Sigmoid colon (tissue), 7 donors: Measurements from ENCODE around the gene VSTM2L. TPM values are rescaled to one million over a fixed set of nuclear protein-coding genes. Genes with fewer than 3 reads are reported as not detected.

ENCODE experiments used
- DNase-seq: peaks from one replicate; pipeline ENCODE4 v3.0.0-alpha.2; 2019
- H3K27ac ChIP-seq, 4 donors: fragments of 200-600 bp; sonication (generic); one replicate each; pipeline ENCODE4 v1.5.1; 2016 to 2019; ENCODE audit warnings: mild to moderate bottlenecking in 1 of 4
- H3K27me3 ChIP-seq, 3 donors: fragments of 200-600 bp; sonication (generic); one replicate each; pipeline ENCODE4 v1.5.1; 2019; ENCODE audit warnings: mild to moderate bottlenecking in 1 of 3
- H3K36me3 ChIP-seq, 4 donors: fragments of 200-600 bp; sonication (generic); one replicate each; pipeline ENCODE4 v1.5.1; 2016 to 2019
- H3K4me1 ChIP-seq, 4 donors: fragments of 200-600 bp; sonication (generic); one replicate each; pipeline ENCODE4 v1.5.1; 2017 to 2019
- H3K4me3 ChIP-seq, 4 donors: fragments of 200-600 bp; sonication (generic); one replicate each; pipeline ENCODE4 v1.5.1; 2017 to 2019; ENCODE audit warnings: mild to moderate bottlenecking in 2 of 4, moderate library complexity in 1 of 4
- H3K9me3 ChIP-seq, 4 donors: fragments of 200-600 bp in 3 of 4; sonication (generic) in 3 of 4; one replicate each; pipeline versions ENCODE4 v1.5.1 to v1.6.1; 2013 to 2019
- EP300 ChIP-seq, 4 donors: sonication (generic); formaldehyde crosslinking; IDR thresholded peaks; one replicate each; pipeline ENCODE4 v1.6.1; 2017; ENCODE audit warnings: antibody characterized with exemption in 4 of 4
- POLR2A ChIP-seq, 2 donors: fragments of 450-650 bp; IDR thresholded peaks; one replicate each; pipeline ENCODE4 v1.6.1; 2016; ENCODE audit warnings: antibody characterized with exemption in 2 of 2, mild to moderate bottlenecking in 2 of 2, moderate library complexity in 2 of 2
- POLR2AphosphoS5 ChIP-seq, 4 donors: sonication (generic); formaldehyde crosslinking; IDR thresholded peaks; one replicate each; pipeline ENCODE4 v1.6.1; 2017; ENCODE audit warnings: antibody characterized with exemption in 4 of 4
- WGBS, 2 donors: extraction: QIAGEN DNeasy Blood & Tissue Kit; methylation state at CpG; one replicate each; pipeline ENCODE4 v1.1.7; 2013; 5-methylcytosine and 5-hydroxymethylcytosine counted together
- intact Hi-C: fragments of 100-400 bp; cut with DNase I; formaldehyde crosslinking; loops from one replicate; pipeline ENCODE4 v1.15.1; 2023
- polyA plus RNA-seq, 3 donors: library from polyadenylated mRNA; stranded (reverse); fragments of 200-250 nt; gene quantifications; one replicate each; pipeline ENCODE4 v1.2.3, GENCODE V29; 2013
- total RNA-seq, 4 donors: library from RNA; depleted of rRNA; stranded (reverse); fragments of >200 nt; gene quantifications; one replicate each; pipeline ENCODE4 v1.1.0, GENCODE V29; 2016
- TF ChIP-seq, protein P1 (sequence below), 4 experiments: fragments of 450-650 bp in 3 of 4; fragments of 200-600 bp in 1 of 4; IDR thresholded peaks; one replicate each; pipeline ENCODE4 v1.5.1; 2016 to 2019; ENCODE audit warnings: antibody characterized with exemption in 4 of 4, mild to moderate bottlenecking in 3 of 4, moderate library complexity in 2 of 4
- donor health status: healthy with polysubstance abuse.
- donor health status: Bipolar disorder and iron deficiency.
- donor health status: healthy.

Gene VSTM2L
- total and polyA plus RNA-seq, 7 donors = 1.5 to 3.4 (median 2.5) TPM; not detected in 2

DNA sequence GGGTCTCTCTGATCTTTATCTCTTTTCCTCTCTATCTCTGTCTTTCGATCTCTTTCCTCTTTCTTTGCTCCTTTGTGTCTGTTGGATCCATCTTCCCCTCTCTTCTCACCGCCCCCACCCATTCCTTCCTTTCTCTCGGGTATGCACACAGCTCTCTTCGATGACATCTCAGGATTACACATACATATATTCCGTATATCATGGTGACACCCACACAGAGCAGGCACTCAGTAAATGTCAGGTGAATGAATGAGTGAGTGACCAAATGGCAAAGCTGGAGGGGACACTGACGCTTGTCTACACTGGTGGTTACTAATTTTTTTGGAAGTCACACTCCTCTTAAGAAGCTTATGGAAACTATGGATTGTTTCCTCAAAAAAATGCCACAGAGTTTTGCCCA, 9.9 kb downstream of the VSTM2L start:
- no peak for DNase-seq
- Histone ChIP-seq H3K4me1 (peaks cover 0 to 35% (median 23%) of the 10 kb centered on the region in 4 donors), H3K27ac (no peak overlapping the region), H3K27me3 (peaks cover 0 to 72% (median 10%) of the 10 kb centered on the region in 3 donors), H3K4me3 (no peak overlapping the region), H3K36me3 (no peaks in the 10 kb centered on the region), H3K9me3 (no peaks in the 10 kb centered on the region)
- TF ChIP-seq POLR2AphosphoS5 (IDR thresholded peaks at IDR 0.05) (no peak), POLR2A (IDR thresholded peaks at IDR 0.05) (no peak), EP300 (IDR thresholded peaks at IDR 0.05) (no peak)
- TF ChIP-seq, protein P1, sequence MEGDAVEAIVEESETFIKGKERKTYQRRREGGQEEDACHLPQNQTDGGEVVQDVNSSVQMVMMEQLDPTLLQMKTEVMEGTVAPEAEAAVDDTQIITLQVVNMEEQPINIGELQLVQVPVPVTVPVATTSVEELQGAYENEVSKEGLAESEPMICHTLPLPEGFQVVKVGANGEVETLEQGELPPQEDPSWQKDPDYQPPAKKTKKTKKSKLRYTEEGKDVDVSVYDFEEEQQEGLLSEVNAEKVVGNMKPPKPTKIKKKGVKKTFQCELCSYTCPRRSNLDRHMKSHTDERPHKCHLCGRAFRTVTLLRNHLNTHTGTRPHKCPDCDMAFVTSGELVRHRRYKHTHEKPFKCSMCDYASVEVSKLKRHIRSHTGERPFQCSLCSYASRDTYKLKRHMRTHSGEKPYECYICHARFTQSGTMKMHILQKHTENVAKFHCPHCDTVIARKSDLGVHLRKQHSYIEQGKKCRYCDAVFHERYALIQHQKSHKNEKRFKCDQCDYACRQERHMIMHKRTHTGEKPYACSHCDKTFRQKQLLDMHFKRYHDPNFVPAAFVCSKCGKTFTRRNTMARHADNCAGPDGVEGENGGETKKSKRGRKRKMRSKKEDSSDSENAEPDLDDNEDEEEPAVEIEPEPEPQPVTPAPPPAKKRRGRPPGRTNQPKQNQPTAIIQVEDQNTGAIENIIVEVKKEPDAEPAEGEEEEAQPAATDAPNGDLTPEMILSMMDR (IDR thresholded peaks at IDR 0.05) = no peak
- WGBS, 2 donors = 71 to 75% methylated on average over 6 of the region's 6 CpGs
- intact Hi-C loops = no loop called here

DNA sequence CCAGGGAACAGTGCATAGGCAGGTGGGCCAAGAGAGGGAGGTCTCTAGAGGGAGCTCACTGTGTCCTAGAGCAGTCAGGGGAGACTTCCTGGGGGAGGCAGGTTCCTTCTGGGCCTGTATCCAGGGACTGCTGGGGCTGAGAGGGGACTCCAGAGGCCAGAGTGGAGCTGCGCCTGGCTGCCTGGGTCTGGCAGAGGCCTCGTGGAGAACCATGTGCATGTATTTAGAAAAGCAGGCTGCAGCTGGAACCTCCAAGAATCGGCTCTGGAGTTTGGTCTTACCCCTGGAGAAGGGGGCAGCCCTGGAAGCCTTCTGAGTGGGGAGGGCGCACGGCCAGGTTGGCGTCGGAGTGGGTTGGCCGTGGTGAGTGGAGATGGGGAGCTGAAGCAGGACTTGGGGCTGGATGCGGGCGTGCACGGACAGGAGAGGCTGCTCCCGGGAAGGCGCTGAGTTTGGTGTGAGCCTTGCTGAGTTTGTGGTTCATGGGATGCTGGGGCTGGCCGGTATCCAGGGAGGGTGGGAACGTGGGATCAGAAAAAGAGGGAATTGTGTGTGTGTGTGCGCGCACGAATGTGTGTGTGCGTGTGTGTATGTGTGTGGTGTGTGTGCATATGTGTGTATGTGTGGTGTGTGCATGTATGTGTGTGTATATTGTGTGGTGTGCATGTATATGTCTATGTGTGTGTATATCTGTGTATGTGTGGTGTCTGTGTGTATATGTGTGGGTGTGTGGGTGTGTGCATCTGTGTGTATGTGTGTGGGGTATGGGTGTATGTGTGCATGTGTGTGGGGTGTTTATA, 10.8 kb downstream of the VSTM2L start:
- H3K4me3 ChIP-seq = no peak overlapping the region
- no peak overlapping the region for H3K27ac ChIP-seq
- no peak for DNase-seq
- intact Hi-C loops = no loop called here
- H3K27me3 ChIP-seq = peaks cover 0 to 73% (median 10%) of the 10 kb centered on the region in 3 donors
- H3K36me3 ChIP-seq = no peaks in the 10 kb centered on the region
- 76 to 77% methylated on average over 19 of the region's 19 CpGs for WGBS, 2 donors
- TF ChIP-seq EP300 (IDR thresholded peaks at IDR 0.05) = no peak
- no peak for TF ChIP-seq POLR2AphosphoS5 (IDR thresholded peaks at IDR 0.05)
- TF ChIP-seq, protein P1 (IDR thresholded peaks at IDR 0.05) = no peak
- TF ChIP-seq POLR2A (IDR thresholded peaks at IDR 0.05) = no peak
- peaks cover 0 to 32% (median 22%) of the 10 kb centered on the region in 4 donors for H3K4me1 ChIP-seq
- H3K9me3 ChIP-seq = no peaks in the 10 kb centered on the region

DNA sequence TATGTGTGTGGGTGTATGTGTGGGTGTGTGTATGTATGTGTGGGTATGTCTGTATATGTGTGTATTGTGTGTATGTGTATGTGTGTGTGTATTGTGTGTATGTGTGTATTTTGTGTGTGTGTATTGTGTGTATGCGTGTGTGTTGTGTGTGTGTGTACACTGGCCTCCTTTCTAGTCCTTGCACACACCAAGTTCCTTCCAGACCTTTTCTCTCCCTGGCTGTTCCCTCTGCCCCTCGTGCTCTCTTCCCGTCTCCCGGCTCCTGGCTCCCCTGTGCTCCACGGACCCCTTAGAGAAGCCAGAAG, 11.4 kb downstream of the VSTM2L start:
- Histone ChIP-seq H3K27ac (peak overlapping the region in 2 of 4 donors; percentile 51 to 55), H3K9me3 (no peaks in the 10 kb centered on the region), H3K4me3 (peak overlapping the region in 3 of 4 donors; percentile 26 to 36 (median 34)), H3K36me3 (no peaks in the 10 kb centered on the region), H3K4me1 (peaks cover 0 to 32% (median 23%) of the 10 kb centered on the region in 4 donors), H3K27me3 (peaks cover 0 to 73% (median 10%) of the 10 kb centered on the region in 3 donors)
- WGBS, 2 donors = 46 to 72% methylated on average over 5 of the region's 5 CpGs
- no peak for TF ChIP-seq POLR2AphosphoS5 (IDR thresholded peaks at IDR 0.05)
- TF ChIP-seq POLR2A (IDR thresholded peaks at IDR 0.05) = no peak
- TF ChIP-seq, protein P1 (IDR thresholded peaks at IDR 0.05) = no peak
- TF ChIP-seq EP300 (IDR thresholded peaks at IDR 0.05) = no peak
- DNase-seq = no peak
- intact Hi-C loops = no loop called here

DNA sequence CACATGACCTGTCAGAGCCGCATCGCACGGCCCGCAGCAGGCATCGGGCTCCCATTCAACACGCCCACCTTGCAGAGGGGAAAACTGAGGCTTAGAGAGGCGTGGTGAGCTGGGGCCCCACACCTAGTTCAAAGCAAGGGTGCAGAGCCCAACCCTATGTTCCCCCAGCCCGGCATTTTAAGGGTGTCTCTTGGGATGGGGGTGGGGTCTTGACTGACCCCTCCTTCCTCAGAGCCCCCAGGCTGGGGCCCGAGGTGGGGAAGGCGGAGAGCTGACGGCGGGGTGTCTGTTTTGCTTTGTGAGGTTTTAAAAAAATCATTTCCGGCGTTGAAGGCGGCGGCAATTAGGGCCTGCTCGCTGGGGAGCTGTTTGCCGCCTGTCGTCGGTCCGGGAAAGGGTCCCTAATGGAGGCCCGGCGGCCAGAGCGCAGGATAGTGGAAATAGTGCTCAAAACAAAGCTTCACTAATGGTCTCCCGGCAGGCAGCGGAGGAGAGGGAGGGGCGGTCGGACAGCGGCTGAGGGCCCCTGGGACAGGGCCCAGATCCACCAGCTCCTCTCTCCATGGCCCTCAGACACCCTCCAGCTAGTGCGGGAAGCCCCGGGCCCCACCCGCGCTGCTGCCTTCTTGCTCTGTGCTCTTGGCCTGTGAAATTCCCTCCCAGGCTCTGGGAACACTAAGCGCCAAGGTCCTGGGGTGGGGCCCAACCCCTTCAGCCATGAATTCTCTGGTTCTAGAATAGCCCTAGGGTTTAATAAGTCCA, 11.9 kb downstream of the VSTM2L start:
- intact Hi-C loops = no loop called here
- 10 to 12% methylated on average over 34 of the region's 34 CpGs for WGBS, 2 donors
- peak overlapping the region; percentile 43 to 59 (median 53) for H3K27ac ChIP-seq
- no peaks in the 10 kb centered on the region for H3K36me3 ChIP-seq
- TF ChIP-seq POLR2AphosphoS5 (IDR thresholded peaks at IDR 0.05) (peak in 1 of 4 donors; percentile 18), POLR2A (IDR thresholded peaks at IDR 0.05) (no peak)
- DNase-seq = no peak
- no peaks in the 10 kb centered on the region for H3K9me3 ChIP-seq
- H3K4me3 ChIP-seq = peak overlapping the region in 3 of 4 donors; percentile 26 to 36 (median 34)
- H3K4me1 ChIP-seq = peaks cover 0 to 32% (median 23%) of the 10 kb centered on the region in 4 donors
- peaks cover 0 to 74% (median 10%) of the 10 kb centered on the region in 3 donors for H3K27me3 ChIP-seq

DNA sequence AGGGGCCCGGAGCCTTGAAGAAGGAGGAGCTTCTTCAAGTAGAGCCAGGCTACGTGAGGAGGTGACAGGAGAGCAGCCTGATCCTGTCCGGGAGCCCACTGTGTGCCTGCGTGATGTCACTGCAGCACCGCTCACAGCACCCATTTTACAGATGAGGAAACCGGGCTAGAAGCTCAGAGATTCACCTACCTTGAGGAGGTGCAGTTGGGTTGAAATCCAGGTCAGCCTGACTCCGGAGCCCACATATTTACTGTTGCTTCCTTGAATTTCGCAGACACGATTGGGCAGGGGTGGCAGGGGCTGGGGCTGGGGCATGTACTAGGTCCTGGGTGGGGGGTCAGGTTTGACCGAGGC, 12.5 kb downstream of the VSTM2L start:
- Histone ChIP-seq H3K4me1 (peaks cover 0 to 32% (median 23%) of the 10 kb centered on the region in 4 donors), H3K9me3 (no peaks in the 10 kb centered on the region), H3K36me3 (no peaks in the 10 kb centered on the region), H3K27me3 (peaks cover 0 to 77% (median 10%) of the 10 kb centered on the region in 3 donors), H3K4me3 (peak overlapping the region in 3 of 4 donors; percentile 26 to 36 (median 34)), H3K27ac (peak overlapping the region; percentile 43 to 59 (median 53))
- intact Hi-C loops = no loop called here
- TF ChIP-seq EP300 (IDR thresholded peaks at IDR 0.05) (no peak), POLR2AphosphoS5 (IDR thresholded peaks at IDR 0.05) (no peak), POLR2A (IDR thresholded peaks at IDR 0.05) (no peak)
- TF ChIP-seq, protein P1 (IDR thresholded peaks at IDR 0.05) = no peak
- 58 to 62% methylated on average over 10 of the region's 10 CpGs for WGBS, 2 donors
- DNase-seq = no peak
